GM12892 (cell line): Measurements from ENCODE around the gene OTULIN.

Experiments used
- POLR2A ChIP-seq: IDR thresholded peaks from 2 replicates; pipeline ENCODE4 v1.6.1; 2011; ENCODE audit warnings: low read depth, low read length, control low read depth
- POLR2AphosphoS5 ChIP-seq: IDR thresholded peaks from 2 replicates; pipeline ENCODE4 v1.6.1; 2011; ENCODE audit warnings: low read depth, low read length, control low read depth

GRCh38 chr5:14712666-14713065 lies 48.1 kb downstream of the OTULIN start:
- no peak for TF ChIP-seq POLR2A
- no peak for TF ChIP-seq POLR2AphosphoS5
